Measurements from ENCODE around the gene RBMS1. TPM values are rescaled to one million over a fixed set of nuclear protein-coding genes. Genes with fewer than 3 reads are reported as not detected.

RBMS1 gene
- total and polyA plus RNA-seq, 5 donors from 2014 or later: 27.9 to 58.4 (median 33.5) TPM

GRCh38 chr2:160256507-160256906 is 237.1 kb downstream of the RBMS1 start:
- Histone ChIP-seq H3K36me3 (ENCODE audit: control insufficient read depth, insufficient read depth, low read length) (no peaks in the 10 kb centered on the region), H3K27ac (ENCODE audit: insufficient read depth, low read length, poor library complexity, severe bottlenecking) (no peak overlapping the region), H3K4me3 (ENCODE audit: low read depth, low read length) (no peak overlapping the region), H3K9me3 (ENCODE audit: control insufficient read depth in 2 of 2, low read length in 2 of 2) (no peaks in the 10 kb centered on the region), H3K27me3 (ENCODE audit: control insufficient read depth, insufficient read depth, low read length) (peaks cover 1% of the 10 kb centered on the region), H3K4me1 (ENCODE audit: control insufficient read depth, insufficient read depth, low read length, poor library complexity, severe bottlenecking) (no peaks in the 10 kb centered on the region)
- Mint-ChIP-seq H3K4me3 (no peak overlapping the region), H3K4me1 (no peaks in the 10 kb centered on the region), H3K36me3 (no peaks in the 10 kb centered on the region), H3K27me3 (no peaks in the 10 kb centered on the region), H3K27ac (no peak overlapping the region), H3K9me3 (peaks cover 0 to 2% (median 0%) of the 10 kb centered on the region in 7 donors)
- no peak for DNase-seq
- no peak for ATAC-seq (ENCODE audit: low read depth in 2 of 2)

DNA sequence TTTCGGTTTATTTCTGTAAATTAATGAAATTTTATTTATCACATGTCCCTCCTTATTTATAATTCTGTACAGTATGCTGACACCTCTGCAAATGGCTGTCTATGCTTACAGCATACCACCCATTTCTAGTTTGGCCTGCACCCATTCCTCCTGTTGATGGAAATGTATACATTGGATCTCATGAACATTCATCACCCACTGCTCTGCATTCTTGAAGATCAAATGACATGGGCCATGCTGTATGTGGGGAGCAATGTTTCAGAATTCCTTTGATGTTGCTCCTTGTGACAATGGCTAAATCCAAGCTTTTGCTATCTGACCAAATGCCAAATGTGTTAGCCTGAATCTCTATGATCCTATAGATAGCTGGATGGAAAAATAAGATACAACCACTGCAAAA is 238.2 kb downstream of the RBMS1 start:
- H3K27ac ChIP-seq (ENCODE audit: insufficient read depth, low read length, poor library complexity, severe bottlenecking): no peak overlapping the region
- H3K4me3 ChIP-seq (ENCODE audit: low read depth, low read length): no peak overlapping the region
- no peaks in the 10 kb centered on the region for H3K36me3 ChIP-seq (ENCODE audit: control insufficient read depth, insufficient read depth, low read length)
- no peak for DNase-seq
- peaks cover 0 to 2% (median 0%) of the 10 kb centered on the region in 7 donors for H3K9me3 Mint-ChIP-seq
- no peak overlapping the region for H3K27ac Mint-ChIP-seq
- no peak overlapping the region for H3K4me3 Mint-ChIP-seq
- H3K36me3 Mint-ChIP-seq: no peaks in the 10 kb centered on the region
- no peaks in the 10 kb centered on the region for H3K4me1 ChIP-seq (ENCODE audit: control insufficient read depth, insufficient read depth, low read length, poor library complexity, severe bottlenecking)
- H3K27me3 ChIP-seq (ENCODE audit: control insufficient read depth, insufficient read depth, low read length): peaks cover 1% of the 10 kb centered on the region
- no peaks in the 10 kb centered on the region for H3K27me3 Mint-ChIP-seq
- no peaks in the 10 kb centered on the region for H3K9me3 ChIP-seq (ENCODE audit: control insufficient read depth in 2 of 2, low read length in 2 of 2)
- no peak for ATAC-seq (ENCODE audit: low read depth in 2 of 2)
- no peaks in the 10 kb centered on the region for H3K4me1 Mint-ChIP-seq

DNA sequence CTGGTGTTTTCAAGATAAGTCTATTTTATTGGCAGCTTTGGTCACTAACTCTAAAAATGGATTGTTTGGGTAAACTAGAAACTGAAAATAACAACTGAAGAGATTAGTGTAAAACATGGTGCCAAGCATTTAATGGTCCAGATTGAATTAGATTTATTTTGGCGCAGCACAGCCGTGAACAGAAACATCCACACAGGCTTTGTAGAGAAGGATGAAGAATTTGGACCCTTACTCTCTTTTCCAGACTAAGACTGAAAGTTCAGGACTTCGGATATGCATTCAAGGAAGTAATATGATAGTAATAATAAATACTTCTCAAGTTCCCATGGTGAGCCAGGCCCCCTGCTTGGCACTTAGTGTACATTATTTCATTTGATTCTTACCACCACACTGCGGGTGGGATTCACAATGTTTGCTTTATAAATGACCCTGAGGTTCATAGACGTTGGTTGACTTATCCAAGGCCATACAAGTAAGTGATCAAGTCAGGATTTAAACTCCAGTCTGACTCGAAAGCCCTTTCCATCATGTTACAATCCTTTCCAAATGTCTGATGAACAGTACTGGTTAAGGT is 239.3 kb downstream of the RBMS1 start:
- ATAC-seq (ENCODE audit: low read depth in 2 of 2): no peak
- H3K27ac ChIP-seq (ENCODE audit: insufficient read depth, low read length, poor library complexity, severe bottlenecking): no peak overlapping the region
- Mint-ChIP-seq H3K9me3 (no peaks in the 10 kb centered on the region), H3K27me3 (no peaks in the 10 kb centered on the region), H3K27ac (no peak overlapping the region), H3K36me3 (no peaks in the 10 kb centered on the region), H3K4me1 (no peaks in the 10 kb centered on the region), H3K4me3 (no peak overlapping the region)
- DNase-seq: no peak
- peaks cover 1% of the 10 kb centered on the region for H3K27me3 ChIP-seq (ENCODE audit: control insufficient read depth, insufficient read depth, low read length)
- H3K4me1 ChIP-seq (ENCODE audit: control insufficient read depth, insufficient read depth, low read length, poor library complexity, severe bottlenecking): no peaks in the 10 kb centered on the region
- H3K9me3 ChIP-seq (ENCODE audit: control insufficient read depth in 2 of 2, low read length in 2 of 2): no peaks in the 10 kb centered on the region
- no peak overlapping the region for H3K4me3 ChIP-seq (ENCODE audit: low read depth, low read length)
- no peaks in the 10 kb centered on the region for H3K36me3 ChIP-seq (ENCODE audit: control insufficient read depth, insufficient read depth, low read length)

- peaks cover 1% of the 10 kb centered on the region for H3K27me3 ChIP-seq (ENCODE audit: control insufficient read depth, insufficient read depth, low read length)
- H3K9me3 Mint-ChIP-seq: peaks cover 0 to 2% (median 0%) of the 10 kb centered on the region in 7 donors
- H3K4me1 ChIP-seq (ENCODE audit: control insufficient read depth, insufficient read depth, low read length, poor library complexity, severe bottlenecking): no peaks in the 10 kb centered on the region
- no peak overlapping the region for H3K27ac ChIP-seq (ENCODE audit: insufficient read depth, low read length, poor library complexity, severe bottlenecking)
- no peaks in the 10 kb centered on the region for H3K27me3 Mint-ChIP-seq
- H3K27ac Mint-ChIP-seq: no peak overlapping the region
- no peak for DNase-seq
- H3K9me3 ChIP-seq (ENCODE audit: control insufficient read depth in 2 of 2, low read length in 2 of 2): no peaks in the 10 kb centered on the region
- no peak overlapping the region for H3K4me3 ChIP-seq (ENCODE audit: low read depth, low read length)
- ATAC-seq (ENCODE audit: low read depth in 2 of 2): no peak
- H3K4me3 Mint-ChIP-seq: no peak overlapping the region
- no peaks in the 10 kb centered on the region for H3K4me1 Mint-ChIP-seq
- no peaks in the 10 kb centered on the region for H3K36me3 ChIP-seq (ENCODE audit: control insufficient read depth, insufficient read depth, low read length)
- H3K36me3 Mint-ChIP-seq: no peaks in the 10 kb centered on the region
Observed at GRCh38 chr2:160253440-160254188, 240.0 kb downstream of the RBMS1 start.

DNA sequence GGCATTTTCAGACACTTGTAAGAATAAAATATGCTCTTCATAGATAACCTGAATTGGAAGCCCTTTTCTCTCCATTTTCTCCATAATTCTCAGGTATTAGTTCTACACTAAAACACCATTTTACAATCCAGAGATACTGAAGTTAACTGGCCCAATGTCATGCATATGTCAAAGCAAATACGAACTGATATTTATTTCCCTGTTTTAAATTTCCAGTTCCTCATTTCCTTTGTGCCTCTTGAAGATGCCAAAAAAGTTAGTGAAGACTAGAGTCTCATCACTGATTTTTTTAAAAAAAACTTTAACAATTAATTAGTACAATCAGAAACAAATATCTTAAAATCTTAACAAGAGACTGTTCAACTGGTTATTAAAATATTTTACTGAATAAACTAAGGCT is 240.7 kb downstream of the RBMS1 start:
- no peaks in the 10 kb centered on the region for H3K36me3 Mint-ChIP-seq
- ATAC-seq (ENCODE audit: low read depth in 2 of 2) (no peak), DNase-seq (no peak)
- peaks cover 0 to 2% (median 0%) of the 10 kb centered on the region in 7 donors for H3K9me3 Mint-ChIP-seq
- no peaks in the 10 kb centered on the region for H3K36me3 ChIP-seq (ENCODE audit: control insufficient read depth, insufficient read depth, low read length)
- no peaks in the 10 kb centered on the region for H3K4me1 Mint-ChIP-seq
- H3K27ac Mint-ChIP-seq: no peak overlapping the region
- H3K27me3 Mint-ChIP-seq: no peaks in the 10 kb centered on the region
- H3K9me3 ChIP-seq (ENCODE audit: control insufficient read depth in 2 of 2, low read length in 2 of 2): no peaks in the 10 kb centered on the region
- peaks cover 1% of the 10 kb centered on the region for H3K27me3 ChIP-seq (ENCODE audit: control insufficient read depth, insufficient read depth, low read length)
- no peaks in the 10 kb centered on the region for H3K4me1 ChIP-seq (ENCODE audit: control insufficient read depth, insufficient read depth, low read length, poor library complexity, severe bottlenecking)
- no peak overlapping the region for H3K4me3 ChIP-seq (ENCODE audit: low read depth, low read length)
- H3K27ac ChIP-seq (ENCODE audit: insufficient read depth, low read length, poor library complexity, severe bottlenecking): no peak overlapping the region
- no peak overlapping the region for H3K4me3 Mint-ChIP-seq

- no peaks in the 10 kb centered on the region for H3K4me1 ChIP-seq (ENCODE audit: control insufficient read depth, insufficient read depth, low read length, poor library complexity, severe bottlenecking)
- no peaks in the 10 kb centered on the region for H3K9me3 ChIP-seq (ENCODE audit: control insufficient read depth in 2 of 2, low read length in 2 of 2)
- peaks cover 1% of the 10 kb centered on the region for H3K27me3 ChIP-seq (ENCODE audit: control insufficient read depth, insufficient read depth, low read length)
- H3K4me3 ChIP-seq (ENCODE audit: low read depth, low read length): no peak overlapping the region
- Mint-ChIP-seq H3K4me3 (no peak overlapping the region), H3K36me3 (no peaks in the 10 kb centered on the region), H3K9me3 (peaks cover 0 to 2% (median 0%) of the 10 kb centered on the region in 7 donors), H3K27me3 (no peaks in the 10 kb centered on the region), H3K27ac (no peak overlapping the region), H3K4me1 (no peaks in the 10 kb centered on the region)
- H3K36me3 ChIP-seq (ENCODE audit: control insufficient read depth, insufficient read depth, low read length): no peaks in the 10 kb centered on the region
- DNase-seq (peak in 2 of 3 donors; percentile 11 to 23), ATAC-seq (ENCODE audit: low read depth in 2 of 2) (no peak)
- no peak overlapping the region for H3K27ac ChIP-seq (ENCODE audit: insufficient read depth, low read length, poor library complexity, severe bottlenecking)
Observed at GRCh38 chr2:160252278-160252887, 241.2 kb downstream of the RBMS1 start.

GRCh38 chr2:160251569-160251968 is 242.0 kb downstream of the RBMS1 start:
- Histone ChIP-seq H3K4me3 (ENCODE audit: low read depth, low read length) (no peak overlapping the region), H3K27ac (ENCODE audit: insufficient read depth, low read length, poor library complexity, severe bottlenecking) (no peak overlapping the region), H3K27me3 (ENCODE audit: control insufficient read depth, insufficient read depth, low read length) (peaks cover 1% of the 10 kb centered on the region), H3K9me3 (ENCODE audit: control insufficient read depth in 2 of 2, low read length in 2 of 2) (no peaks in the 10 kb centered on the region), H3K36me3 (ENCODE audit: control insufficient read depth, insufficient read depth, low read length) (no peaks in the 10 kb centered on the region), H3K4me1 (ENCODE audit: control insufficient read depth, insufficient read depth, low read length, poor library complexity, severe bottlenecking) (no peaks in the 10 kb centered on the region)
- Mint-ChIP-seq H3K27me3 (no peaks in the 10 kb centered on the region), H3K9me3 (peaks cover 0 to 2% (median 0%) of the 10 kb centered on the region in 7 donors), H3K4me3 (no peak overlapping the region), H3K36me3 (no peaks in the 10 kb centered on the region), H3K4me1 (no peaks in the 10 kb centered on the region), H3K27ac (no peak overlapping the region)
- no peak for ATAC-seq (ENCODE audit: low read depth in 2 of 2)
- no peak for DNase-seq
